Stomach (tissue), 19 donors: ENCODE data around the gene ALG3. TPM values are rescaled to one million over a fixed set of nuclear protein-coding genes. Genes with fewer than 3 reads are reported as not detected.

Experiments used
- DNase-seq, 2 donors: peaks; one replicate each; pipeline versions ENCODE4 v3.0.0 to v3.0.0-alpha.2; 2013 to 2019
- H3K27ac ChIP-seq, 5 donors: fragments of 200-600 bp in 4 of 5; sonication (generic) in 4 of 5; one replicate each; pipeline ENCODE4 v1.5.1; 2013 to 2019; ENCODE audit warnings: mild to moderate bottlenecking in 1 of 5, moderate library complexity in 1 of 5
- H3K27me3 ChIP-seq, 3 donors: fragments of 200-600 bp; sonication (generic); one replicate each; pipeline ENCODE4 v1.5.1; 2017 to 2019; ENCODE audit warnings: mixed run types in 1 of 3
- H3K36me3 ChIP-seq, 4 donors: fragments of 200-600 bp; sonication (generic); 1 replicate in 3 of 4; 2 replicates in 1 of 4; pipeline ENCODE4 v1.5.1; 2016 to 2019
- H3K4me1 ChIP-seq, 4 donors: fragments of 200-600 bp; sonication (generic); one replicate each; pipeline ENCODE4 v1.5.1; 2016 to 2019
- H3K4me3 ChIP-seq, 4 donors: fragments of 200-600 bp; sonication (generic) in 3 of 4; one replicate each; pipeline ENCODE4 v1.5.1; 2016 to 2019; ENCODE audit warnings: mild to moderate bottlenecking in 1 of 4
- H3K9me3 ChIP-seq, 4 donors: fragments of 200-600 bp; sonication (generic); one replicate each; pipeline ENCODE4 v1.5.1; 2016 to 2019
- EP300 ChIP-seq: sonication (generic); formaldehyde crosslinking; IDR thresholded peaks from one replicate; pipeline ENCODE4 v1.6.1; 2017; ENCODE audit warnings: antibody characterized with exemption
- POLR2A ChIP-seq, 4 donors: fragments of 450-650 bp; IDR thresholded peaks; one replicate each; pipeline ENCODE4 v1.6.1; 2016; ENCODE audit warnings: antibody characterized with exemption in 4 of 4, control low read depth in 2 of 4, mild to moderate bottlenecking in 1 of 4, moderate library complexity in 1 of 4
- POLR2AphosphoS5 ChIP-seq, 3 donors: sonication (generic); formaldehyde crosslinking; IDR thresholded peaks; one replicate each; pipeline ENCODE4 v1.6.1; 2016; ENCODE audit warnings: antibody characterized with exemption in 3 of 3
- WGBS, 5 donors: extraction: QIAGEN DNeasy Blood & Tissue Kit in 3 of 5; methylation state at CpG; one replicate each; pipeline versions ENCODE4 v1.1.5 to v1.1.7; 2013 to 2018; 5-methylcytosine and 5-hydroxymethylcytosine counted together
- intact Hi-C: fragments of 100-400 bp; cut with DNase I; formaldehyde crosslinking; loops from one replicate; pipeline ENCODE4 v1.15.1; 2023; ENCODE audit warnings: low total_unique reads
- long read RNA-seq, 10 donors: transcript quantifications; one replicate each; lab custom pipeline, GENCODE V29; 2026
- polyA plus RNA-seq, 3 donors: library from polyadenylated mRNA; stranded (reverse); fragments of 200-250 nt; gene quantifications; one replicate each; pipeline ENCODE4 v1.2.3, GENCODE V29; 2013
- total RNA-seq, 5 donors: library from RNA; depleted of rRNA; stranded (reverse); fragments of >200 nt; gene quantifications; one replicate each; pipeline versions ENCODE4 v1.1.0 to v1.2.3, GENCODE V29; 2014 to 2016
- TF ChIP-seq, protein P1 (sequence below), 7 experiments: fragments of 450-650 bp in 4 of 7; fragments of 200-600 bp in 3 of 7; sonication (generic) in 3 of 7; IDR thresholded peaks; one replicate each; pipeline ENCODE4 v1.5.1; 2016 to 2019; ENCODE audit warnings: antibody characterized with exemption in 7 of 7, control low read depth in 2 of 7, mild to moderate bottlenecking in 1 of 7
- donor health status: healthy with polysubstance abuse.
- donor health status: Bipolar disorder and iron deficiency.
- donor health status: healthy.

The ALG3 gene
- 100 to 1,000 TPM in 1 of 5 donors, 10 to 100 TPM in 4; 17.1 to 253 (median 24.1) TPM for total RNA-seq
- polyA plus RNA-seq, result 10 to 100 TPM; 20.9 to 22.5 (median 20.9) TPM
- long read RNA-seq, donor 1, transcript ALG3-201 (9 exons, 1,528 nt), result major isoform, 5 of 5 reads
- long read RNA-seq, donor 1, partial matches to known transcripts, result 0 of 5 reads
- long read RNA-seq, donor 1, other reads (novel, unspliced or antisense), result 0 of 5 reads
- long read RNA-seq, donor 2, partial matches to known transcripts, result 116 of 120 reads
- long read RNA-seq, donor 2, other reads (novel, unspliced or antisense), result 0 of 120 reads
- long read RNA-seq, donor 3, partial matches to known transcripts, result 0 of 5 reads
- long read RNA-seq, donor 3, other reads (novel, unspliced or antisense), result 0 of 5 reads
- long read RNA-seq, donor 4, partial matches to known transcripts, result 0 of 1 reads
- long read RNA-seq, donor 4, other reads (novel, unspliced or antisense), result 0 of 1 reads
- long read RNA-seq, donor 5, transcript ALG3-201 (9 exons, 1,528 nt), result major isoform, 5 of 6 reads
- long read RNA-seq, donor 5, partial matches to known transcripts, result 0 of 6 reads
- long read RNA-seq, donor 5, other reads (novel, unspliced or antisense), result 0 of 6 reads
- long read RNA-seq, donor 6, result 0 reads
- long read RNA-seq, donor 7, partial matches to known transcripts, result 0 of 2 reads
- long read RNA-seq, donor 7, other reads (novel, unspliced or antisense), result 0 of 2 reads
- long read RNA-seq, donor 8, transcript ALG3-201 (9 exons, 1,528 nt), result major isoform, 5 of 10 reads
- long read RNA-seq, donor 8, partial matches to known transcripts, result 5 of 10 reads
- long read RNA-seq, donor 8, other reads (novel, unspliced or antisense), result 0 of 10 reads
- long read RNA-seq, donor 9, transcript ALG3-201 (9 exons, 1,528 nt), result major isoform, 7 of 9 reads
- long read RNA-seq, donor 9, partial matches to known transcripts, result 0 of 9 reads
- long read RNA-seq, donor 9, other reads (novel, unspliced or antisense), result 0 of 9 reads
- long read RNA-seq, donor 10, partial matches to known transcripts, result 0 of 5 reads
- long read RNA-seq, donor 10, other reads (novel, unspliced or antisense), result 0 of 5 reads

DNA sequence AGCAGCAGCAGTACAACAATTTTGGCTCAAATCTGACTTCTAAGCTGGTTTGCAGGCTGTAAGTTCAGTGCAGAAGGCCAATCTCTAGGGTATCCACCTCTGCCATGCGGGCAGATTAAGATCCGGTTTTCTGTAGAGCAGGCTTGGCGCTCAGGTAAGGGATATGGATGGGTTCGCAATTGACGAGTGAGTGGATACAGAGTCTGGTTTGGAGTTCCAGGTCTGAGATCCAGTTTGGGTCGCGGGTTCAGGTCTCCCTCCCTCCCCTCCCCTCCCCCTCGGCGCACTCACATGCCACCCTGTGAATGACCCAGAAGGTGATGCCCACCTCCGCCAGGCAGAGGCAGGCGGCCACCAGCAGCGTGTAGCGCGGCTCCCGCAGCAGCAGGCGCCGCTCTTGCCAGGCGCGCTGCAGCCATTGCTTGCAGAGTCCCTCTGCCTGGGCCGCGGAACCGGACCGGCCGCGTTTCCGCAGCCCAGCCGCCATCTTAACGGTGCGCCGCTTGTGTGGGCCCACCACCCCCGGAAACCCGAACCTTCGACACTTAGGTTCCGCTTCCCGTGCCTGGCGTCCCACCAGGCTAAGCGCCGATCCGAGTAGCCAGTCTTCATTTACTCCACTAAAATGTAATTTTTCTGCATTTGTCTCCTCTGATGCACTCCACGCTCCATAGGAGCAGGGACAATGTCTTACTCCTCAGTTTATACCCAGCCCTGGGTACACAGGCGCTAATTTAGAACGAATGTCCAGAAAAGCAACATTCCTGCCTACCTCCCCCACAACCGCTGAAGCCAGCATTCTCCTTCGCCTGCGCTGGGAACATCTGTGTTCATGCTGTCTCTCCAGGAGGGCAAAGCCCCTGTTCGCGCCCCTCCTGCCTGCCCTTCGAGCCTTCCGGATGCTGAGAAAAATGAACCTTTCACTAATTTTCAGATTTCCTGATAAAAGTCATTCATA is at the start of gene ALG3:
ALG3 (minus strand) TSS at position 509 of the 958 bp plus-strand sequence; CDS start at position 487, 22 bp downstream.
- no peaks in the 10 kb centered on the region for H3K27me3 ChIP-seq
- intact Hi-C loops, result loop anchor here (10.0 kb wide), 1 partner anchor 64 kb away; the partner anchor contains the start of gene ABCF3
- TF ChIP-seq EP300, result no peak
- peak; percentile 67 to 84 (median 74) for TF ChIP-seq POLR2AphosphoS5 (IDR thresholded peaks at IDR 0.05)
- peak in 1 of 4 donors; percentile 57 for TF ChIP-seq POLR2A (IDR thresholded peaks at IDR 0.05)
- TF ChIP-seq, protein P1, sequence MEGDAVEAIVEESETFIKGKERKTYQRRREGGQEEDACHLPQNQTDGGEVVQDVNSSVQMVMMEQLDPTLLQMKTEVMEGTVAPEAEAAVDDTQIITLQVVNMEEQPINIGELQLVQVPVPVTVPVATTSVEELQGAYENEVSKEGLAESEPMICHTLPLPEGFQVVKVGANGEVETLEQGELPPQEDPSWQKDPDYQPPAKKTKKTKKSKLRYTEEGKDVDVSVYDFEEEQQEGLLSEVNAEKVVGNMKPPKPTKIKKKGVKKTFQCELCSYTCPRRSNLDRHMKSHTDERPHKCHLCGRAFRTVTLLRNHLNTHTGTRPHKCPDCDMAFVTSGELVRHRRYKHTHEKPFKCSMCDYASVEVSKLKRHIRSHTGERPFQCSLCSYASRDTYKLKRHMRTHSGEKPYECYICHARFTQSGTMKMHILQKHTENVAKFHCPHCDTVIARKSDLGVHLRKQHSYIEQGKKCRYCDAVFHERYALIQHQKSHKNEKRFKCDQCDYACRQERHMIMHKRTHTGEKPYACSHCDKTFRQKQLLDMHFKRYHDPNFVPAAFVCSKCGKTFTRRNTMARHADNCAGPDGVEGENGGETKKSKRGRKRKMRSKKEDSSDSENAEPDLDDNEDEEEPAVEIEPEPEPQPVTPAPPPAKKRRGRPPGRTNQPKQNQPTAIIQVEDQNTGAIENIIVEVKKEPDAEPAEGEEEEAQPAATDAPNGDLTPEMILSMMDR (IDR thresholded peaks at IDR 0.05), result no peak
- H3K4me1 ChIP-seq, result peaks cover 5 to 33% (median 26%) of the 10 kb centered on the region in 4 donors
- H3K4me3 ChIP-seq, result peak within 1 kb of the TSS; percentile 81 to 97 (median 92)
- whole genome bisulfite sequencing, 5 donors, result 0 to 1% (median 0%) methylated on average over 24 to 49 of the region's 49 CpGs
- peak within 1 kb of the TSS; percentile 76 to 89 (median 85) for H3K27ac ChIP-seq
- H3K36me3 ChIP-seq, result peaks cover 20 to 22% (median 22%) of the 10 kb centered on the region in 4 donors
- peak; percentile 86 to 95 for DNase-seq
- no peaks in the 10 kb centered on the region for H3K9me3 ChIP-seq

GRCh38 chr3:184296616-184297015 is 47.9 kb upstream of the ALG3 start:
- peaks cover 10 to 25% (median 21%) of the 10 kb centered on the region in 4 donors for H3K4me1 ChIP-seq
- 70 to 88% (median 79%) methylated on average over 7 of the region's 7 CpGs for WGBS, 5 donors
- no peaks in the 10 kb centered on the region for H3K9me3 ChIP-seq
- TF ChIP-seq POLR2A (IDR thresholded peaks at IDR 0.05), result no peak
- TF ChIP-seq POLR2AphosphoS5 (IDR thresholded peaks at IDR 0.05), result no peak
- TF ChIP-seq, protein P1 (IDR thresholded peaks at IDR 0.05), result no peak
- TF ChIP-seq EP300, result no peak
- intact Hi-C loops, result no loop called here
- no peak overlapping the region for H3K27ac ChIP-seq
- no peak overlapping the region for H3K4me3 ChIP-seq
- H3K36me3 ChIP-seq, result peaks cover 5 to 16% (median 14%) of the 10 kb centered on the region in 4 donors
- no peaks in the 10 kb centered on the region for H3K27me3 ChIP-seq
- DNase-seq, result no peak

DNA sequence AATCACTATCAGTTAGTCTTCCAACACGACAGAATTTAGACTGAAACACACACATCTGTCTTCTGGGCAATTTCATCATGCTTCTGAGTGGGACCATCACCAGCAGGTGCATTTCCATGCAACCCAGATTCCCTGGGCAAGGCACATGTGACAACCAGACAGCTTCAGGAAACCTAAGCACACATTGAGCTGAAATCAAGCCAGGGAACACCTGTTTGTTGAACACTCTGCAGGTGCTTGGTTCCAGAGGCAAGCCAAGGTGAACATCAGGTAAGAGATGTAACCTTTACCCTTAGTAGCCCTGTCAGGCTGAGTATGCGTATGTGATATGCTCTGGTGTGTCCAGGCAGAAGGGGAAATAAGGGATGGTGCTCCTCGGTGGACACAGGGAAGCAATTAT is 47.0 kb upstream of the ALG3 start:
- Histone ChIP-seq H3K9me3 (no peaks in the 10 kb centered on the region), H3K27me3 (peaks cover 0 to under 1% (median 0%) of the 10 kb centered on the region in 3 donors), H3K4me3 (no peak overlapping the region), H3K27ac (no peak overlapping the region), H3K36me3 (peaks cover 0 to 7% (median 6%) of the 10 kb centered on the region in 4 donors), H3K4me1 (peaks cover 10 to 21% (median 18%) of the 10 kb centered on the region in 4 donors)
- WGBS, 5 donors, result 34 to 58% (median 53%) methylated on average over 3 of the region's 3 CpGs
- peak in 1 of 2 donors; percentile 25 for DNase-seq
- TF ChIP-seq, protein P1 (IDR thresholded peaks at IDR 0.05), result no peak
- TF ChIP-seq POLR2A (IDR thresholded peaks at IDR 0.05) (no peak), EP300 (no peak), POLR2AphosphoS5 (IDR thresholded peaks at IDR 0.05) (no peak)
- intact Hi-C loops, result no loop called here
